ENCODE results near the gene TNC.

TNC gene

GRCh38 chr9:115109486-115109885 lies 8.5 kb downstream of the TNC start:
- no peak for DNase-seq (ENCODE audit: low read depth)
- TF ChIP-seq POLR2A (IDR thresholded peaks at IDR 0.05; ENCODE audit: extremely low read depth, insufficient read length) (no peak), MYC (IDR thresholded peaks at IDR 0.05; ENCODE audit: low read depth, low read length) (no peak), MAX (IDR thresholded peaks at IDR 0.05; ENCODE audit: low read depth, low read length) (no peak)
- TF ChIP-seq, protein P1, sequence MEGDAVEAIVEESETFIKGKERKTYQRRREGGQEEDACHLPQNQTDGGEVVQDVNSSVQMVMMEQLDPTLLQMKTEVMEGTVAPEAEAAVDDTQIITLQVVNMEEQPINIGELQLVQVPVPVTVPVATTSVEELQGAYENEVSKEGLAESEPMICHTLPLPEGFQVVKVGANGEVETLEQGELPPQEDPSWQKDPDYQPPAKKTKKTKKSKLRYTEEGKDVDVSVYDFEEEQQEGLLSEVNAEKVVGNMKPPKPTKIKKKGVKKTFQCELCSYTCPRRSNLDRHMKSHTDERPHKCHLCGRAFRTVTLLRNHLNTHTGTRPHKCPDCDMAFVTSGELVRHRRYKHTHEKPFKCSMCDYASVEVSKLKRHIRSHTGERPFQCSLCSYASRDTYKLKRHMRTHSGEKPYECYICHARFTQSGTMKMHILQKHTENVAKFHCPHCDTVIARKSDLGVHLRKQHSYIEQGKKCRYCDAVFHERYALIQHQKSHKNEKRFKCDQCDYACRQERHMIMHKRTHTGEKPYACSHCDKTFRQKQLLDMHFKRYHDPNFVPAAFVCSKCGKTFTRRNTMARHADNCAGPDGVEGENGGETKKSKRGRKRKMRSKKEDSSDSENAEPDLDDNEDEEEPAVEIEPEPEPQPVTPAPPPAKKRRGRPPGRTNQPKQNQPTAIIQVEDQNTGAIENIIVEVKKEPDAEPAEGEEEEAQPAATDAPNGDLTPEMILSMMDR (IDR thresholded peaks at IDR 0.05; ENCODE audit: low read depth, low read length) = no peak
- no peak overlapping the region for H3K4me3 ChIP-seq (ENCODE audit: low read depth, low read length)

DNA sequence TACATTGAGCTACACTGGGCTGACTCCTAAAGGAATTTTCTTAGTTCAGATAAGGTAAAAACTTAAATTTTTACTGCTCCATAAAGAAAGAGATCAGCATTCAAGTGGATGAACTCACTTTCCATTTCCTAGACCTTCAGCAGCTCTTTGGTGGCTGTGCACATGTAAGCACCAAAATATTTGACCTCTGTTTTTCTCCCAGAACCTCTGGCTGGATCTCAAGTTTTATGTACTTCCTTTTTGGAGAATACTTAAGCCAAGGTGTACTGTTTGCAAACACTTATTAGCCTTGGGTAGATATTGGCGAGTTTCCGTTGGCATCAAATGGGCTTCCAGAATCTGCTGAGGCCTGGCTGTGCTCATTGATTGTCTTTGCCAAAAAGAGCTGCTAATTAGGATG lies 10.3 kb downstream of the TNC start:
- no peak for DNase-seq (ENCODE audit: low read depth)
- TF ChIP-seq, protein P1 (IDR thresholded peaks at IDR 0.05; ENCODE audit: low read depth, low read length) = no peak
- TF ChIP-seq POLR2A (IDR thresholded peaks at IDR 0.05; ENCODE audit: extremely low read depth, insufficient read length) = no peak
- TF ChIP-seq MAX (IDR thresholded peaks at IDR 0.05; ENCODE audit: low read depth, low read length) = no peak
- no peak for TF ChIP-seq MYC (IDR thresholded peaks at IDR 0.05; ENCODE audit: low read depth, low read length)
- H3K4me3 ChIP-seq (ENCODE audit: low read depth, low read length) = no peak overlapping the region

DNA sequence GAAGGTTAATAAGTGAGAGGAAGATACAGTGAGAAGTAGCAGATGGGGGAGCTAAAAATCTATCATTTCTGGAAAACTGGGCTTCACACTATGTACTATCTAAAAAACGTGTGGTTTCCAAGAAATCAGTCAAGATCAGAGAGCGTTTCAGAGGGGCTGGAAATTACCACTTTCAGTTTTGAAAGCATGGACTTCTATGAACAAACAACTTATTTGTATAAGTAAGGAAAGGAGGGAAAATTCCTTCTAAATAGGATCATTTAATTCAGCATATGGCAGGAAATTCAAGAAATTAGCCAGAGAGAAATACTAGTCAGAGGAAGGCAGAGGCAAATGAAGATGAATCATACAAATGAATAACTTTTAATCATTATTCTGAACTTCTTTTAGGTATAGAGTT lies 11.3 kb downstream of the TNC start:
- DNase-seq (ENCODE audit: low read depth) = no peak
- no peak overlapping the region for H3K4me3 ChIP-seq (ENCODE audit: low read depth, low read length)
- TF ChIP-seq MAX (IDR thresholded peaks at IDR 0.05; ENCODE audit: low read depth, low read length) (no peak), MYC (IDR thresholded peaks at IDR 0.05; ENCODE audit: low read depth, low read length) (no peak), POLR2A (IDR thresholded peaks at IDR 0.05; ENCODE audit: extremely low read depth, insufficient read length) (no peak)
- TF ChIP-seq, protein P1 (IDR thresholded peaks at IDR 0.05; ENCODE audit: low read depth, low read length) = no peak

GRCh38 chr9:115106001-115106400 lies 12.0 kb downstream of the TNC start:
- no peak for DNase-seq (ENCODE audit: low read depth)
- TF ChIP-seq MYC (IDR thresholded peaks at IDR 0.05; ENCODE audit: low read depth, low read length) (no peak), MAX (IDR thresholded peaks at IDR 0.05; ENCODE audit: low read depth, low read length) (no peak), POLR2A (IDR thresholded peaks at IDR 0.05; ENCODE audit: extremely low read depth, insufficient read length) (no peak)
- TF ChIP-seq, protein P1 (IDR thresholded peaks at IDR 0.05; ENCODE audit: low read depth, low read length) = no peak
- H3K4me3 ChIP-seq (ENCODE audit: low read depth, low read length) = no peak overlapping the region

DNA sequence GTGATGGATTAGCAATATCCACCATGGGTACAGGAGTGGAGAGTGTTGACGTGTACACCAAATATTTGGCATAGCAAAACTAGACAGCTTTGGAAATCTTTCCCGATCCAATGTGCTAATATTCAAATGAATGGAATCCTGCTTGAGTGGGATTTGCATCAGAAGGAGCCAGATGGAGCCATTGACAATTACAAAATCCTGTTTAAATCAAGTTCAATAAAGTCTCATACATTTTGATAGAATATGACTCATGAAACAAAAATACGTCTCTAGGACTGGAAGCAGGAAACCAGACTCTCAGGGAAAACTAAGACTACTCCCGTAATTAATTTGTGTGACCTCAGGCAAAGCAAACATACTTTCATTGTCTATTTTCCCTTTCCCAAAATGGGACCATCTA lies 13.0 kb downstream of the TNC start:
- no peak for DNase-seq (ENCODE audit: low read depth)
- TF ChIP-seq, protein P1 (IDR thresholded peaks at IDR 0.05; ENCODE audit: low read depth, low read length) = no peak
- no peak for TF ChIP-seq MYC (IDR thresholded peaks at IDR 0.05; ENCODE audit: low read depth, low read length)
- no peak for TF ChIP-seq MAX (IDR thresholded peaks at IDR 0.05; ENCODE audit: low read depth, low read length)
- no peak for TF ChIP-seq POLR2A (IDR thresholded peaks at IDR 0.05; ENCODE audit: extremely low read depth, insufficient read length)
- H3K4me3 ChIP-seq (ENCODE audit: low read depth, low read length) = no peak overlapping the region
